GM19240 (cell line): ENCODE measurements around the gene SYNPO.

Experiments used
- DNase-seq: peaks from one replicate; pipeline ENCODE4 v3.0.0; 2011; ENCODE audit warnings: low spot score; ENCODE audit not compliant: insufficient read length

The SYNPO gene

DNA sequence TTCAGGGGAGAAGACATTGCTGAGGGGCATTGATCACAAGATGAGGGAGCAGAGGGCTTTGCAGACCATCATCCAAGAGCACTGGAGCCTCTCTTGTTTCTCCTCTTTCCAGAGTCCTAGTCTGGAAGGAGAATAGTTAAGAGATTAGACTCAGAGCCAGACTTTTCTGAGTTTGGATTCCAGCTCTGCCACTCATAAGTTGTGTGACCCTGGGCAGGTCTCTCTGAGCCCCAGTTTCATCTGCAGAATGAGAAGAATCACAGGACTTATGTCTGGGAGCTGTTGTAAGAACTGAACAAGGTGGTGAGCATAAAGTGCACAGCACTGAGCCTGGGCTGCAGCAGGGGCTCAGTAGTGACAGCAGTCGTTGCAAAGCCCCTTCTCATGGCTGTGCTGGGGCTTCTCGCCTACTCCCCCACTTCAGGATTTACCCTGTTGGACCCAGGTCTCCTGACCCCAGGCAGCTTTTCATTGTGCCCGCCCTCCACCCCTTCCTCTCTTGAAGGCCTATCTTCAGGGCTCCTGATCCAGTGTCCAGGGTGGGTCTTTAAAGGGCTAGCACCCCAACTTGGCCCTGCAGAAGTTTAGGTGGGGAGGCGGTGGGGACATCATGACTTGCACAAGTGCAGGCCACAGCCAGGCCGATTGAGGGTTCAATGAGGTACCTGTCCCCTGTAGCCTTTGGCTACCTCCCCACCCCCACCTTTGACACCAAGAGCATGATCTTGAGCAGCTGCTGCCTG, 1.5 kb downstream of the SYNPO start:
- no peak for DNase-seq

DNA sequence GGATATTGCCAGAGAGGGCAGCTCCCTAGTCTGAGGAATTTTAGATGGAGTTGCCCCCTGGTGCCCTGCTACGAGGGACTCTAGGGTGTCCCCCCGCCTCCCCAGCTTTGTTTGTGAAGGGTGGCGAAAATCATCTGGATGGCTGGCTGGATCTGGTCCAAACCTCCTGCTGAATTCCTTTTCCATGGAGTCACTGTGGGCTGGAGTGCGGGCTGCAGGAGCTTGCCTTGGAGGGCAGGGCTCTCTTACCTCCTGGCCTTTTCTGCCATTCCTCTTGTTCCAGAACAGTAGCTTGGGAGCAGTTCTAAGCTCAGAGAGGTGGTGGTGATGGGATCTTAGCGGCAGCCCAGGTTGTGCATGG, 2.1 kb downstream of the SYNPO start:
- DNase-seq = no peak

DNA sequence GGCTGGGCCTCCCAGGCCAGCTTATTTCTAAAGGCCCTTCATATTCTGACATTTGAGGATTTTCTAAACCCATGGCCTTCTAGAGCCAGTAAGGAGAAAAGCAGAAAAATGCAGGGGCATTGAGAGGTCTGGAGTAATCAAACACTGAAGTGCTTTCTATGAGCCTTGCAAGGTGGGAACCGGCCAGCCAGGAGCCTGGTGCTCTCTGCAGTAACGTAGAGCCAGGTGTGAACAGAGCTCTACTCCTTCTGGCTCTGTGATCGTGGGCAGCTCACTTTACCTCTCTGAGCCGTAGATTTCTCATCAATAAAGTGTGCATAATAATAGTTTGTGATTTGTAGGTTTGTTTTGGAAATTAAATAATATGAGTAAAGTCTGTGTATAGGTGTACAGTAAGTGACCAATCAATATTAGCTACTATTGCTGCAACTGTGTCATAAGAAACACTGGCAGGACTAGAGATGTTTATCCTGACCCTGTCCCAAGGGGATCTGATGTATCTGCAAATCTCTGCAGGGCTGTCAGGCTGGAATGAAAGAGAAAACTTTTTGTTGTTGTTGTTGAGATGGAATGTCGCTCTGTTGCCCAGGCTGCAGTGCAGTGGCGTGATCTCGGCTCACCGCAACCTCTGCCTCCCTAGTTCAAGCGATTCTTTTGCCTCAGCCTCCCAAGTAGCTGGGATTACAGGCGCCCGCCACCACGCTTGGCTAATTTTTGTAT, 2.7 kb downstream of the SYNPO start:
- no peak for DNase-seq

GRCh38 chr5:150644058-150644457, 3.6 kb downstream of the SYNPO start:
- no peak for DNase-seq

DNA sequence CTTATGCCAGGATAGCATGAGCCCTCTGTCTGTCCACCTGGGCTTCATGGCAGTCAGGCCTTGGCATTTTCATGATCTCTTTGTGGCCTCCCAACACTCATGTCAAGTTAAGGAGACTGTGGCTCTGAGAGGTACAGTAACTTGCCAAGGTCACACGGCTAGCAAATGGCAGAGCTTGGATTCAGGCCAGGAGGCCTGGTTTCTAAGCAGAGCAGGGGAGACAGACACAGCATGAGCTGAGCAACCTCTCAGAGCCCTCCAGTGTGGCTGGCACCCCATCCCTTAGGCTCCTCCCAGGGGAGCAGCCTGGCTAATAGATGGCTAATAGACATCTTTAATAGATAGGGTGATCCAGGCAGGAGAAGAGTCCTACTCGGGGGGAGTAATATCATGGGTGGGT, 4.1 kb downstream of the SYNPO start:
- DNase-seq = no peak

DNA sequence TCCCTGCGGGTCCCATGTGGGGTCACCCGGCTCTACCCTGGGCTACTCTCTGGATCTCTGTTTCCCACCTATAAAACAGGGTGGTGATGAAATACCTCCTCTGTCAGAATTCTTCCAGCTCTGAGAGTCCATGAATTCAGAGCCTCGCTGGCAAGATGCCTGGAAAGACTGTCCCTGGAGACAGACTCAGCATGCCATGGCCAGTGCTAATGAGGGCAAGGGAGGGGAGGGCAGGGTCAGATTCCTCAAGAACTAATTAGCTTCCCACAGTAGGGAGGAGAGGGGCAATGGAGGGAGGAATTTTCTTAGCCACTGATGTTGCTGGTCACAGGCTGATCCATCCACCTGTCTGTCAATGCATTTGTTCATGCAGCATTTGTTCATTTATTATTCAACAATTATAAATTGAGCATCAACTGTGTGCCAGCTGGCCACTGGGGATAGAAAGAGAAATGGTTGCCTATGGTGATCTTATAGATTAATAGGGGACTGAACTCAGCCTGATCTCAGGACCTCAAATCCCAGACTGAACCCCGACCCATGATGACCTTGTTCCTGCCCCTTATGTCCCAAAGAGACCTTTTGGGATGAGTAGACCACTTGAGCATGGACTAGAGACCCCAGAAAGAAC, 4.7 kb downstream of the SYNPO start:
- DNase-seq = no peak

- no peak for DNase-seq
Observed at GRCh38 chr5:150647275-150648251, 7.1 kb downstream of the SYNPO start.

DNA sequence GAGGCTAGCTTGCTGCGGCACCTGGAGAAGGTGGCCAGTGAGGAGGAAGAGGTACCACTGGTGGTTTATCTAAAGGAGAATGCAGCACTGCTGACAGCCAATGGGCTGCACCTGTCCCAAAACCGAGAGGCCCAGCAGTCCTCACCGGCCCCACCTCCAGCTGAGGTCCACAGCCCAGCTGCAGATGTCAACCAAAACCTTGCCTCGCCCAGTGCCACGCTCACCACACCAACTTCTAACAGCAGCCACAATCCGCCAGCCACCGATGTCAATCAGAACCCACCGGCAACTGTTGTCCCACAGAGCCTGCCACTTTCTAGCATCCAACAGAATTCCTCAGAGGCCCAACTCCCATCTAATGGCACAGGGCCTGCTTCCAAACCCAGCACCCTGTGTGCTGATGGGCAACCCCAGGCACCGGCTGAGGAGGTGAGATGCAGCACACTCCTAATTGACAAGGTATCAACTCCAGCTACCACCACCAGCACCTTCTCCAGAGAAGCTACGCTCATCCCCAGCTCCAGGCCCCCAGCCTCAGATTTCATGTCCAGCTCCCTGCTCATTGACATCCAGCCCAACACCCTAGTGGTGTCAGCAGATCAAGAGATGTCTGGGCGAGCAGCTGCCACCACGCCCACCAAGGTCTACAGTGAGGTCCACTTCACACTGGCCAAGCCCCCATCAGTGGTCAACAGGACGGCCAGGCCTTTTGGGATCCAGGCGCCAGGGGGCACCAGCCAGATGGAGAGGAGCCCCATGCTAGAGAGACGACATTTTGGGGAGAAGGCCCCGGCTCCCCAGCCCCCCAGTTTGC, 8.0 kb downstream of the SYNPO start:
- DNase-seq = no peak

GRCh38 chr5:150649108-150650020, 8.9 kb downstream of the SYNPO start:
- DNase-seq = no peak

DNA sequence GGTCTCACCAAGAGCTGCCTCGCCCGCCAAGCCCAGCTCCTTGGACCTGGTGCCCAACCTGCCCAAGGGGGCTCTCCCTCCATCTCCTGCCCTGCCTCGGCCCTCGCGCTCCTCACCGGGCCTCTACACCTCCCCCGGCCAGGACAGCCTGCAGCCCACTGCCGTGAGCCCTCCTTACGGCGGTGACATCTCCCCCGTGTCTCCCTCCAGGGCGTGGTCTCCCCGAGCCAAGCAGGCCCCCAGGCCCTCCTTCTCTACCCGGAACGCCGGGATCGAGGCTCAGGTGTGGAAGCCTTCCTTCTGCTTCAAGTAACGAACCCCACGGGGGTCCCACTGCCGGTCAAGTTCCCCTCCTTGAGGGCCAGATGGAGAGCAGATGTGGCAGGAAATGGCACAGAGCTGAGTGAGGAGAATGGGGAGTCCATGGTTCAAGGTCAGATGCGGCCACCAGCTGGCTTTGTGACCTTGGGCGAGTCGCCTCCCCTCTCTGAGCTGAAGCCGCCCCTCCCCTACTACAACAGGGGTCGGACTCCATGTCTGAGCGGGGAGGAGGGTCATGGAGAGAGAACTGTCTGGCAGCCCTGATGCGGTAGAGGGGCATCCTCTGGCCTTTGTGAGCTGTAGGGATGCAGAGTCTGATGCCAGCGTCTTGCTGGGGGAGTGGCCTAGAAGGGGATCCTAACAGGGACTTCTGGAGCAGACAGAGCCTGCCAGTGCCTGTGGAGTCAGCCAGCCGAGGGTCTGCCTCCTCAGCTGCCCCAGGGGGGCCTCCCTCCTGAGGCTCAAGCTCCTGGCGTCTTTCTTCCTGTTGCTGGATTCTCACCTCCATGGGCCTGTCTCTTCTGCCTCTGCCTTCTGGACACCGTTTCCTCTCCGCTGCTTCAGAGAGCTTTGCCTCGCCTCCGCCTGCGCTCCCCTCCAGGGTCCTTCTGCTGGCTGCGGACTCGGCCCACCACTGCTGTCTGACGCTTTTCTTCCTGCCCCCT, 9.9 kb downstream of the SYNPO start:
- DNase-seq = no peak

GRCh38 chr5:150651382-150651781, 10.9 kb downstream of the SYNPO start:
- DNase-seq = no peak

- no peak for DNase-seq
Observed at GRCh38 chr5:150651924-150652671, 11.6 kb downstream of the SYNPO start.

- no peak for DNase-seq
Observed at GRCh38 chr5:150653145-150653761, 12.8 kb downstream of the SYNPO start.

- no peak for DNase-seq
Observed at GRCh38 chr5:150653762-150654556, 13.5 kb downstream of the SYNPO start.

- no peak for DNase-seq
Observed at GRCh38 chr5:150655221-150655620, 14.8 kb downstream of the SYNPO start.
